H1 (cell line): ENCODE data around the gene PROZ.

Source experiments
- BACH1 ChIP-seq: IDR thresholded peaks from 2 replicates; pipeline ENCODE4 v1.6.1; 2012; ENCODE audit warnings: low read length, improper control_type of control experiment
- EZH2 ChIP-seq: fragments of 200-600 bp; sonication (generic); IDR thresholded peaks from 2 replicates; pipeline ENCODE4 v1.7.1; 2012; ENCODE audit warnings: low read depth, mild to moderate bottlenecking, moderate library complexity, low read length, inconsistent platforms; ENCODE audit not compliant: severe bottlenecking
- RAD21 ChIP-seq, 2 experiments: IDR thresholded peaks in 1 of 2; conservative IDR thresholded peaks in 1 of 2; 2 replicates each; pipeline ENCODE4 v1.6.1; 2011; ENCODE audit warnings: low read depth in 2 of 2, low read length in 2 of 2, improper control_type of control experiment in 1 of 2, inconsistent platforms in 1 of 2, mild to moderate bottlenecking in 1 of 2, moderate library complexity in 1 of 2
- SP1 ChIP-seq: IDR thresholded peaks from 2 replicates; pipeline ENCODE4 v1.6.1; 2011; ENCODE audit warnings: low read depth, low read length
- TBP ChIP-seq: IDR thresholded peaks from 2 replicates; pipeline ENCODE4 v1.6.1; 2011; ENCODE audit warnings: low read depth, low read length, improper control_type of control experiment
- TF ChIP-seq, protein P1 (sequence below), 3 experiments: IDR thresholded peaks; 1 replicate in 2 of 3; 2 replicates in 1 of 3; pipeline versions ENCODE4 v1.5.1 to v1.6.1; 2011; ENCODE audit warnings: low read length in 3 of 3, mild to moderate bottlenecking in 3 of 3, inconsistent platforms in 2 of 3, low read depth in 1 of 3, moderate library complexity in 1 of 3; ENCODE audit not compliant: insufficient read depth in 1 of 3; ENCODE audit errors: control extremely low read depth in 1 of 3

DNA sequence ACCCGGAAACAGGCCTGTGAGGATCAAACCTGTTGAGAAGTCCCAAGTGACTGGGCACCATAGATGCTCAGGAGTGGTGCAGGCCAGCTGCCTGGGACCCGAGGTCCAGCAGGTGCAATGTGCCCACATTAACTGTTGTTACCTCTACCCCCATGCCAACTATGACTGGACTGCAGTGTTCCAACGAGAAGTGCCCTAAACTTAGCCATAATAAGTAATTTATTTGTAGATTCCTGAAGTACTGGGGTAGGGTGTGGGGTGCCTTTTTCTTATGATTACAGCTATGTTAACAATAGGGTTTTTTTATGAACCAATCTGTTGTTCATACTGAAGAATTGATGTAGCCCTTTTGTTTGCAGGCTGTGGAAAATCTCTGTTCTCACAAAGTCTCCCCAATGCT is 60.1 kb downstream of the PROZ start:
- TF ChIP-seq TBP (no peak), RAD21 (IDR thresholded peaks at IDR 0.05 in 1 of 2, conservative IDR thresholded peaks at IDR 0.05 in 1 of 2; ENCODE audit: low read depth in 2 of 2, low read length in 2 of 2) (no peak), EZH2 (no peak), SP1 (no peak), BACH1 (no peak)
- TF ChIP-seq, protein P1, sequence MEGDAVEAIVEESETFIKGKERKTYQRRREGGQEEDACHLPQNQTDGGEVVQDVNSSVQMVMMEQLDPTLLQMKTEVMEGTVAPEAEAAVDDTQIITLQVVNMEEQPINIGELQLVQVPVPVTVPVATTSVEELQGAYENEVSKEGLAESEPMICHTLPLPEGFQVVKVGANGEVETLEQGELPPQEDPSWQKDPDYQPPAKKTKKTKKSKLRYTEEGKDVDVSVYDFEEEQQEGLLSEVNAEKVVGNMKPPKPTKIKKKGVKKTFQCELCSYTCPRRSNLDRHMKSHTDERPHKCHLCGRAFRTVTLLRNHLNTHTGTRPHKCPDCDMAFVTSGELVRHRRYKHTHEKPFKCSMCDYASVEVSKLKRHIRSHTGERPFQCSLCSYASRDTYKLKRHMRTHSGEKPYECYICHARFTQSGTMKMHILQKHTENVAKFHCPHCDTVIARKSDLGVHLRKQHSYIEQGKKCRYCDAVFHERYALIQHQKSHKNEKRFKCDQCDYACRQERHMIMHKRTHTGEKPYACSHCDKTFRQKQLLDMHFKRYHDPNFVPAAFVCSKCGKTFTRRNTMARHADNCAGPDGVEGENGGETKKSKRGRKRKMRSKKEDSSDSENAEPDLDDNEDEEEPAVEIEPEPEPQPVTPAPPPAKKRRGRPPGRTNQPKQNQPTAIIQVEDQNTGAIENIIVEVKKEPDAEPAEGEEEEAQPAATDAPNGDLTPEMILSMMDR (IDR thresholded peaks at IDR 0.05; ENCODE audit: control extremely low read depth in 1 of 3, insufficient read depth in 1 of 3, low read depth in 1 of 3, low read length in 3 of 3): no peak
